Lower lobe of right lung (tissue), 2 donors: ENCODE measurements around the gene GGT5. TPM values are rescaled to one million over a fixed set of nuclear protein-coding genes. Genes with fewer than 3 reads are reported as not detected.
"Not testable (repeated sequence)": the region's sequence is repeated elsewhere in the genome, so short reads cannot be mapped to it uniquely, and the experiment has no call there.

ENCODE experiments used
- ATAC-seq, 2 donors: fragments of 200-7000 bp; cut with Tn5 transposase; one replicate each; pipeline ENCODE4 v1.9.1; 2020 to 2022; ENCODE audit warnings: mild to moderate bottlenecking in 2 of 2, moderate library complexity in 2 of 2
- DNase-seq: peaks from one replicate; pipeline ENCODE4 v3.0.0-alpha.2; 2020
- H3K27ac ChIP-seq: fragments of 200-600 bp; one replicate; pipeline ENCODE4 v1.8.0; 2022
- H3K27me3 ChIP-seq: fragments of 200-600 bp; one replicate; pipeline ENCODE4 v1.8.0; 2022; ENCODE audit warnings: low read depth
- H3K36me3 ChIP-seq: fragments of 200-600 bp; one replicate; pipeline ENCODE4 v1.8.0; 2022; ENCODE audit warnings: mild to moderate bottlenecking
- H3K4me1 ChIP-seq: fragments of 200-600 bp; one replicate; pipeline ENCODE4 v1.8.0; 2022
- H3K4me3 ChIP-seq: fragments of 200-600 bp; one replicate; pipeline ENCODE4 v1.8.0; 2022; ENCODE audit warnings: mild to moderate bottlenecking
- H3K9me3 ChIP-seq: fragments of 200-600 bp; one replicate; pipeline ENCODE4 v1.8.0; 2022
- CTCF ChIP-seq: fragments of 200-600 bp; IDR thresholded peaks from one replicate; pipeline ENCODE4 v1.8.0; 2022; ENCODE audit warnings: antibody characterized with exemption, mild to moderate bottlenecking
- intact Hi-C: fragments of 100-400 bp; cut with DNase I; formaldehyde crosslinking; loops from one replicate; pipeline ENCODE4 v1.11.0; 2022
- total RNA-seq: library from RNA; stranded (reverse); fragmentation: NEBNext Ultra II Directional; extraction: Animal tissue kit (Norgen Biotek cat#: 25700); gene quantifications from one replicate; pipeline ENCODE4 v1.2.1, GENCODE V29; 2021
- donor health status: DM: no; HTN: yes; CAD: no; lungs with severe emphysema.

GGT5 gene
- total RNA-seq, 1 donor from 2014 or later, result 29.4 TPM

- no peak for TF ChIP-seq CTCF
- H3K9me3 ChIP-seq, result no peaks in the 10 kb centered on the region
- no peak overlapping the region for H3K27ac ChIP-seq
- peaks cover 39% of the 10 kb centered on the region for H3K36me3 ChIP-seq
- intact Hi-C loops, result no loop called here
- ATAC-seq, result no peak
- peaks cover 35% of the 10 kb centered on the region for H3K4me1 ChIP-seq
- no peaks in the 10 kb centered on the region for H3K27me3 ChIP-seq
- peak; percentile 44 for DNase-seq
- no peak overlapping the region for H3K4me3 ChIP-seq
Observed at GRCh38 chr22:24185001-24185500, 59.8 kb downstream of the GGT5 start.

- Histone ChIP-seq H3K4me1 (peaks cover 27% of the 10 kb centered on the region), H3K27ac (no peak overlapping the region), H3K27me3 (no peaks in the 10 kb centered on the region), H3K4me3 (no peak overlapping the region), H3K36me3 (peaks cover 42% of the 10 kb centered on the region), H3K9me3 (no peaks in the 10 kb centered on the region)
- intact Hi-C loops, result no loop called here
- no peak for TF ChIP-seq CTCF
- ATAC-seq (no peak), DNase-seq (peak; percentile 34)
Observed at GRCh38 chr22:24184057-24184798, 60.7 kb downstream of the GGT5 start.

- peak; percentile 62 for DNase-seq
Observed at GRCh38 chr22:24183321-24184031, 61.4 kb downstream of the GGT5 start.

GRCh38 chr22:24182900-24183246 lies 62.0 kb downstream of the GGT5 start:
- Histone ChIP-seq H3K4me3 (peak overlapping the region; percentile 58), H3K4me1 (peaks cover 16% of the 10 kb centered on the region), H3K36me3 (peaks cover 39% of the 10 kb centered on the region)
- H3K27ac ChIP-seq, intact Hi-C loops, H3K27me3 ChIP-seq, H3K9me3 ChIP-seq: not testable (repeated sequence)
- DNase-seq (peak; percentile 35), ATAC-seq (peak in 1 of 2 donors; percentile 10)

More at GRCh38 chr22:24183321-24184031, 61.4 kb downstream of the GGT5 start:
- Histone ChIP-seq H3K27ac (no peak overlapping the region), H3K9me3 (no peaks in the 10 kb centered on the region), H3K27me3 (no peaks in the 10 kb centered on the region), H3K4me3 (peak overlapping the region; percentile 23), H3K4me1 (peaks cover 19% of the 10 kb centered on the region), H3K36me3 (peaks cover 39% of the 10 kb centered on the region)
- peak; percentile 33 to 72 for ATAC-seq
- intact Hi-C loops, result no loop called here
- no peak for TF ChIP-seq CTCF

GRCh38 chr22:24181996-24182899 lies 62.6 kb downstream of the GGT5 start:
- H3K36me3 ChIP-seq, result peaks cover 38% of the 10 kb centered on the region
- peak; percentile 66 for DNase-seq
- ATAC-seq, result peak; percentile 56 to 61
- intact Hi-C loops, result no loop called here
- H3K27ac ChIP-seq, result peak overlapping the region; percentile 77
- peak; percentile 15 for TF ChIP-seq CTCF
- no peaks in the 10 kb centered on the region for H3K9me3 ChIP-seq
- H3K4me3 ChIP-seq, result peak overlapping the region; percentile 58
- no peaks in the 10 kb centered on the region for H3K27me3 ChIP-seq
- H3K4me1 ChIP-seq, result peaks cover 16% of the 10 kb centered on the region
